ENCODE data around the gene SYCN. TPM values are rescaled to one million over a fixed set of nuclear protein-coding genes. Genes with fewer than 3 reads are reported as not detected.

Gene SYCN
- total and polyA plus RNA-seq, 2 of the 8 experiments (the other 6 are each of a cell fraction or from before 2014, with no cell fraction given): not detected

DNA sequence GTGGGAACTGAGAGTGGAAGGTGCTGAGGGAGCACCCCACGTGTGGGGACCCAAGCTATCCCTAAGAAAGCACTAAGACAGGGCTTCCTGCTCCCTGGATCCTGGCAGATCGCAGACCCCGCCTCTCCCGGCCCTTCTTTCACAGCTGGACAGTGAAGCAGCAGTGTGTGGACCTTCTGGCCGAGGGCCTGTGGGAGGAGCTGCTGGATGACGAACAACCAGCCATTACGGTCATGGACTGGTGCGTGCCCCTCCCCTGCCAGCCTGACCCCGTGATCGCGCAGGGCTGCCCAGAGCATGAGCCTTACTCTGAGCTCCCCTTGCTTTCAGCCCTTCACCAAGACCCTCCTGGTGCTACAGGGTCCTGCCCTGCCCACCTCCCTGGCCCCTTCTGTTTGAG lies 5.0 kb downstream of the SYCN start:
- Histone ChIP-seq H3K4me2 (ENCODE audit: insufficient read depth in 1 of 2, low read depth in 2 of 2, low read length in 2 of 2) (no peak overlapping the region), H2BK12ac (ENCODE audit: low read depth, low read length) (no peak overlapping the region), H3K4me1 (replicated peaks in 1 of 4; ENCODE audit: control insufficient read depth in 3 of 4, insufficient read depth in 4 of 4, low read length in 3 of 4) (peaks cover 0 to 9% (median 6%) of the 10 kb centered on the region in 4 experiments; a peak in 5 of 7 replicates), H2AK5ac (ENCODE audit: low read depth, low read length) (no peak overlapping the region), H3K4me3 (ENCODE audit: extremely low read depth in 1 of 4, insufficient read depth in 2 of 4, low read depth in 3 of 4, low read length in 4 of 4) (no peak overlapping the region), H2BK15ac (ENCODE audit: low read length) (no peak overlapping the region), H2BK120ac (replicated peaks; ENCODE audit: low read depth, low read length) (no peak overlapping the region), H3K56ac (replicated peaks; ENCODE audit: insufficient read length, low read depth, low read length) (no peak overlapping the region), H3K23ac (ENCODE audit: insufficient read length) (no peak overlapping the region), H3K14ac (ENCODE audit: insufficient read length) (no peak overlapping the region), H3K27ac (ENCODE audit: low read depth, low read length) (no peak overlapping the region), H3K9me3 (ENCODE audit: insufficient read depth in 2 of 2, low read depth in 1 of 2, low read length in 1 of 2) (no peaks in the 10 kb centered on the region), H3K23me2 (ENCODE audit: low read depth, low read length) (peaks cover 8% of the 10 kb centered on the region; the same call in 1 of the 2 replicates), H3K9ac (replicated peaks in 1 of 4; ENCODE audit: extremely low read depth in 1 of 4, low read depth in 3 of 4, low read length in 3 of 4) (no peak overlapping the region), H4K20me1 (replicated peaks in 1 of 2; ENCODE audit: control insufficient read depth in 1 of 2, insufficient read depth in 2 of 2, low read length in 2 of 2) (peaks cover 0 to 2% of the 10 kb centered on the region in 2 experiments), H3K79me2 (ENCODE audit: control insufficient read depth in 1 of 2, insufficient read depth in 2 of 2, low read length in 2 of 2) (no peaks in the 10 kb centered on the region), H4K5ac (ENCODE audit: insufficient read length, low read depth, low read length) (no peak overlapping the region), H3K36me3 (ENCODE audit: control insufficient read depth in 2 of 4, insufficient read depth in 4 of 4, low read length in 3 of 4) (no peaks in the 10 kb centered on the region), H4K91ac (replicated peaks; ENCODE audit: insufficient read length, low read length) (no peak overlapping the region), H3K4ac (replicated peaks; ENCODE audit: insufficient read length, low read depth, low read length) (no peak overlapping the region), H4K8ac (ENCODE audit: extremely low read depth, insufficient read depth, low read length) (peak overlapping the region; percentile 63; the same call in 1 of the 2 replicates), H2BK5ac (ENCODE audit: low read depth, low read length) (no peak overlapping the region), H3K79me1 (ENCODE audit: low read depth, low read length) (no peaks in the 10 kb centered on the region), H3K27me3 (replicated peaks in 1 of 4; ENCODE audit: control insufficient read depth in 3 of 4, extremely low read depth in 1 of 4, insufficient read depth in 3 of 4, low read length in 3 of 4) (peaks cover 13 to 33% (median 33%) of the 10 kb centered on the region in 4 experiments), H2AFZ (ENCODE audit: low read length) (no peak overlapping the region; the same call in 1 of the 2 replicates), H2BK20ac (ENCODE audit: low read length) (no peak overlapping the region), H3K18ac (ENCODE audit: extremely low read depth, low read length) (no peak overlapping the region)
- no peak for TF ChIP-seq RFX5 (IDR thresholded peaks at IDR 0.05; ENCODE audit: borderline replicate concordance, low read depth, low read length)
- no peak for TF ChIP-seq EP300 (IDR thresholded peaks at IDR 0.05; ENCODE audit: borderline replicate concordance in 1 of 2, low read depth in 2 of 2, low read length in 2 of 2)
- TF ChIP-seq TEAD4 (IDR thresholded peaks at IDR 0.05; ENCODE audit: low read depth, low read length): no peak
- TF ChIP-seq HDAC6 (IDR thresholded peaks at IDR 0.05; ENCODE audit: low read depth, low read length): no peak
- no peak for TF ChIP-seq KDM4A (IDR thresholded peaks at IDR 0.05; ENCODE audit: low read depth, low read length, severe bottlenecking)
- no peak for TF ChIP-seq SP1 (IDR thresholded peaks at IDR 0.05; ENCODE audit: low read depth, low read length)
- TF ChIP-seq CEBPB (IDR thresholded peaks at IDR 0.05; ENCODE audit: low read depth, low read length): no peak
- no peak for TF ChIP-seq EZH2 (IDR thresholded peaks at IDR 0.05; ENCODE audit: low read depth, low read length, severe bottlenecking)
- no peak for TF ChIP-seq CHD1 (IDR thresholded peaks at IDR 0.05; ENCODE audit: low read depth, low read length)
- no peak for TF ChIP-seq SUZ12 (IDR thresholded peaks at IDR 0.05; ENCODE audit: low read length)
- TF ChIP-seq TAF1 (IDR thresholded peaks at IDR 0.05; ENCODE audit: low read depth, low read length): no peak
- TF ChIP-seq BCL11A (IDR thresholded peaks at IDR 0.05; ENCODE audit: low read depth in 2 of 2, low read length in 2 of 2): no peak
- TF ChIP-seq GABPA (IDR thresholded peaks at IDR 0.05; ENCODE audit: borderline replicate concordance, insufficient read depth, low read length): no peak
- TF ChIP-seq PHF8 (conservative IDR thresholded peaks at IDR 0.05; ENCODE audit: low read depth, low read length): no peak
- ChIA-PET CTCF (ENCODE audit: partially characterized antibody) (interaction anchor here (0.6 to 7.1 kb wide), 13 partner anchors 12 to 129 kb away, joined by 3 to 53 read pairs (median 4); no protein-coding TSS in a partner anchor), POLR2A (ENCODE audit: partially characterized antibody) (no interaction called here)
- FAIRE-seq: no peak
- no peak for DNase-seq (ENCODE audit: low read depth in 1 of 2, low spot score in 2 of 2)
- 69% methylated on average over 11 of the region's 11 CpGs; no CpG with 5 or more reads in 1 of the 2 experiments for WGBS, 2 experiments (ENCODE audit: extremely low coverage in 1 of 2, insufficient coverage in 1 of 2, insufficient read length in 1 of 2, insufficient replicate concordance in 2 of 2, low coverage in 1 of 2, low lambda C conversion rate in 2 of 2, missing lambda C conversion rate in 1 of 2)

Measured in H1 (cell line).